NCI-H510A treated with DMSO at 0.1 percent for 48 hours (cell line): ENCODE results near the gene ASXL2.

Source experiments
- DNase-seq: peaks from one replicate; lab custom pipeline; 2025; lab: John Stamatoyannopoulos, UW

Gene ASXL2

GRCh38 chr2:25685741-25686140 is 192.5 kb downstream of the ASXL2 start:
- DNase-seq = peak; percentile 84

GRCh38 chr2:25684577-25685473 is 193.5 kb downstream of the ASXL2 start:
- DNase-seq = no peak
